RWPE2 (cell line): ENCODE results near the gene SLC39A1.

Experiments
- ATAC-seq: fragments of 200-7000 bp; cut with Tn5 transposase; 3 replicates; pipeline ENCODE4 v1.9.1; 2021; ENCODE audit warnings: low read depth
- DNase-seq: peaks from one replicate; pipeline ENCODE4 v3.0.0-alpha.2; 2020; ENCODE audit warnings: low spot score
- H3K27ac ChIP-seq: fragments of 450-650 bp; 2 replicates; pipeline ENCODE4 v1.5.1; 2017; ENCODE audit warnings: mild to moderate bottlenecking; ENCODE audit not compliant: poor library complexity, severe bottlenecking
- H3K27me3 ChIP-seq: fragments of 250-450 bp; sonication (Bioruptor Pico); 2 replicates; pipeline ENCODE4 v1.5.1; 2021; ENCODE audit warnings: mild to moderate bottlenecking, moderate library complexity; ENCODE audit not compliant: insufficient read depth, poor library complexity, severe bottlenecking
- H3K36me3 ChIP-seq: fragments of 250-450 bp; sonication (Bioruptor Pico); 2 replicates; pipeline ENCODE4 v1.5.1; 2020; ENCODE audit warnings: low read depth, mild to moderate bottlenecking, moderate library complexity
- H3K4me1 ChIP-seq: fragments of 250-450 bp; sonication (Bioruptor Pico); 2 replicates; pipeline ENCODE4 v1.5.1; 2021; ENCODE audit warnings: mild to moderate bottlenecking, moderate library complexity; ENCODE audit not compliant: insufficient read depth, poor library complexity, severe bottlenecking
- H3K4me3 ChIP-seq: fragments of 250-450 bp; sonication (Bioruptor Pico); 2 replicates; pipeline ENCODE4 v1.5.1; 2021; ENCODE audit warnings: mild to moderate bottlenecking, moderate library complexity; ENCODE audit not compliant: severe bottlenecking
- H3K9me3 ChIP-seq: fragments of 250-450 bp; sonication (Bioruptor Pico); 2 replicates; pipeline ENCODE4 v1.5.1; 2021; ENCODE audit warnings: mild to moderate bottlenecking, moderate library complexity; ENCODE audit not compliant: severe bottlenecking
- CTCF ChIP-seq: fragments of 450-650 bp; IDR thresholded peaks from one replicate; pipeline ENCODE4 v1.5.1; 2017; ENCODE audit warnings: mild to moderate bottlenecking, moderate library complexity; ENCODE audit not compliant: poor library complexity, severe bottlenecking

SLC39A1 gene

GRCh38 chr1:153944005-153944826, 19.1 kb downstream of the SLC39A1 start:
- H3K27ac ChIP-seq: no peak overlapping the region
- ATAC-seq (no peak), DNase-seq (no peak)
- H3K36me3 ChIP-seq: peaks cover 48% of the 10 kb centered on the region
- H3K9me3 ChIP-seq: no peaks in the 10 kb centered on the region
- no peak overlapping the region for H3K4me3 ChIP-seq
- no peak for TF ChIP-seq CTCF
- H3K27me3 ChIP-seq: no peaks in the 10 kb centered on the region
- H3K4me1 ChIP-seq: no peaks in the 10 kb centered on the region

- Histone ChIP-seq H3K4me3 (no peak overlapping the region), H3K36me3 (peaks cover 51% of the 10 kb centered on the region), H3K4me1 (no peaks in the 10 kb centered on the region), H3K27ac (no peak overlapping the region), H3K9me3 (no peaks in the 10 kb centered on the region), H3K27me3 (no peaks in the 10 kb centered on the region)
- no peak for TF ChIP-seq CTCF
- ATAC-seq (no peak), DNase-seq (no peak)
Measured at GRCh38 chr1:153942766-153943549, 20.4 kb downstream of the SLC39A1 start.

GRCh38 chr1:153941826-153942725, 21.3 kb downstream of the SLC39A1 start:
- Histone ChIP-seq H3K27ac (no peak overlapping the region), H3K9me3 (no peaks in the 10 kb centered on the region), H3K27me3 (no peaks in the 10 kb centered on the region), H3K4me3 (no peak overlapping the region), H3K36me3 (peaks cover 59% of the 10 kb centered on the region), H3K4me1 (no peaks in the 10 kb centered on the region)
- DNase-seq: no peak
- no peak for ATAC-seq
- no peak for TF ChIP-seq CTCF

- H3K36me3 ChIP-seq: peaks cover 73% of the 10 kb centered on the region
- H3K4me1 ChIP-seq: no peaks in the 10 kb centered on the region
- no peak overlapping the region for H3K27ac ChIP-seq
- DNase-seq (no peak), ATAC-seq (no peak)
- no peak overlapping the region for H3K4me3 ChIP-seq
- H3K9me3 ChIP-seq: no peaks in the 10 kb centered on the region
- TF ChIP-seq CTCF: no peak
- H3K27me3 ChIP-seq: no peaks in the 10 kb centered on the region
Measured at GRCh38 chr1:153940756-153941155, 22.6 kb downstream of the SLC39A1 start.
